SU-DHL-6 (cell line): ENCODE data around the gene CFAP58.

Experiments
- CTCF ChIP-seq: fragments of 200-600 bp; sonication (generic); IDR thresholded peaks from one replicate; pipeline ENCODE4 v1.5.1; 2017; ENCODE audit warnings: antibody characterized with exemption, mild to moderate bottlenecking, low read length, moderate library complexity; ENCODE audit not compliant: insufficient read depth, poor library complexity, severe bottlenecking
- EZH2phosphoT487 ChIP-seq: fragments of 200-600 bp; sonication (generic), shearing (Covaris generic); conservative IDR thresholded peaks from 2 replicates; pipeline ENCODE4 v1.6.1; 2018; ENCODE audit warnings: mild to moderate bottlenecking, antibody characterized with exemption, low read length, moderate library complexity, mixed read lengths

GRCh38 chr10:104415526-104416165 lies 62.0 kb downstream of the CFAP58 start:
- TF ChIP-seq CTCF = no peak
- TF ChIP-seq EZH2phosphoT487 = no peak
